RKO (cell line): ENCODE measurements around the gene CLEC20A.
A peak's percentile ranks its signal among the peaks of the same experiment; 100 is the strongest.

Source experiments
- DNase-seq: peaks from one replicate; pipeline ENCODE4 v3.0.0-alpha.2; 2016; ENCODE audit warnings: low spot score

The CLEC20A gene

DNA sequence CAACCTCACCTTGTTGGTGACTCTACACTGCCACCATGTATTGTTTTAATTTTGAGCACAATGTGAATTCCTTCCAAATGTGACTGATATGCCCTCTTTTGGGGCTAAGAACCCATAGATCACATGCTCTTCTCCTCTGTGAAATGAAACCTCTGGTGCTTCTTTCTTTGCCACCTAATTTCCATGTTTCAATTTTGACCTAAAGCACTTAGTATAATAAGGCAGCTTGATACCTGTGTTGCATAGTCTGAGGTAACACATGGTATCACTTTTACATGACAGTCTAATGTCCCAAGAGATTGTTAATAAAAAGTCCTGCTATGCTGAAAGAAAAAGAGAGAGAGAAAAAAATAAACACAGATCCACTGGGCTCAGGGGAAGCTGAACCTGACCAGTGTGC lies 24.2 kb downstream of the CLEC20A start:
- no peak for DNase-seq

- DNase-seq, result no peak
Measured at GRCh38 chr1:178470411-178470960, 26.3 kb downstream of the CLEC20A start.

DNA sequence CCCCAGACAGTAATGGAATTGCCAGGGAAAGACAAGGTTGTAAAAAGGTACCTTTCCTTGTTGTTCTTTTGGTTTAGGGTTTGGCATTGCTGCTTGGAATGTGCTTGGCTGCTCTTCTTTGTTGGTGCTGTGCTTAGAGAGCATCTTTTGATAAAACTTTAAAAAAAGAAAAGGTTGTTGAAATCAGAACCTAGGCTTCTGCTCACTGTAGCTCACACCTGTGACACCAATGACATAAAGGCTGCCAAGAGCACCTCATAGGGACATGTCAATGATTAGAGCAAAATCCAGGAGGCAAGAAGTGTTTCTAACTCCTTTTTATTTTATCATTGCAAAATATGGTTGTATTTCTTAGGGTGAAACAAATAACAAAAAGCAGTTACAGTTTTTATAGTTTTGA lies 28.9 kb downstream of the CLEC20A start:
- no peak for DNase-seq

GRCh38 chr1:178465011-178465410 lies 31.8 kb downstream of the CLEC20A start:
- peak; percentile 28 for DNase-seq

DNA sequence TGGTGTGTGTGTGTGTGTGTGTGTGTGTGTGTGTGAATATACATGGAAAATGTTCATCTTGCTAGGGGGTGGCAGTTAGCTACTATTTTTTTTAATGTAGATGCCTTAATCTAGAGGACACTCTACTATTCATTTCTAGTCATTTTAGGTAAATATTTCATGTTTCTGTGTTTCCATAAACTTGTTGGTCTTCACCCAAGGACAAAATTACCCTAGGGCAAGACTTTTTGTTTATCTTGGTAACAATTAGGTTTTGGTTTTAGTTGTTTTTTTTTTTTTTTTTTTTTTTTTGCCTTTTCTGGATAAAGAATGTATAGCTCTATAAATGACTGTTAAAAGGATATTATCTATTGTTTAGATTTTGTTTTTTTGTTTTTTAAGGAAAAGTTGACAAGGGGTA lies 32.2 kb downstream of the CLEC20A start:
- no peak for DNase-seq

DNA sequence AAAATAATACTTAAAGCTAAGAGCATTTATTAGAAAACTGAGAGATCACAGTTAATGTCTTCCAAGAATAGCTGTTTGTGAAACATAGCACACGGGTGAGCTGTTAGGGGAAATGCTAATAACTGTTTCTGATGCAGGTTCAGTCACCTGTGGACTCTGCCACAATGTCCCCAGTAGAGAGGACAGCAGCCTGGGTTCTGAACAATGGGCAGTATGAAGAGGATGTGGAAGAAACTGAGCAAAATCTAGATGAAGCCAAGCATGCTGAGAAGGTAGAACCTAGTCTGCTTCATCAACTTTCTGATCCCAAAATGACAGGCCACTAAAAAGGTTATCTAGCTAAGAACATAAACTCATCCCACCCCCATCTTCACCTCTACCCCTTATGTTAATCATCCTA lies 32.6 kb downstream of the CLEC20A start:
- no peak for DNase-seq

DNA sequence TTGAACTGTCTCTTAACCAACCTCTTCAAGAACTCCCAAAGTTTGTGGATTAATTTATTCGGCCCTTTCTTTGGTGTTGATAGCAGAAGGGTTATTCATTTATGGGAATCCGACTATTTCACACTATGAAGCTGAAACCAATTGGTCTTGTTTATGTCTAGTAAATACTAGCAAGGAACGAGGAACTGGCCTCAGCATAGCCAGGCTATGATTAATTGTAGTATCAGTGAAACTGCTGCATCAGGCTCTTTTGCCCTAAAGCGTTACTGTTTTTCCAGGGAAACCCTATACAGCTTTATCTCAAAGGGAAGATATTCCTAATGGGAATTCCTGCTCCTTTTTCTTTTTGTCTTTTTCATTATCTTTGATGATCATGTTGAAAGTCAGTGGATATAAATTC lies 35.1 kb downstream of the CLEC20A start:
- DNase-seq, result no peak

DNA sequence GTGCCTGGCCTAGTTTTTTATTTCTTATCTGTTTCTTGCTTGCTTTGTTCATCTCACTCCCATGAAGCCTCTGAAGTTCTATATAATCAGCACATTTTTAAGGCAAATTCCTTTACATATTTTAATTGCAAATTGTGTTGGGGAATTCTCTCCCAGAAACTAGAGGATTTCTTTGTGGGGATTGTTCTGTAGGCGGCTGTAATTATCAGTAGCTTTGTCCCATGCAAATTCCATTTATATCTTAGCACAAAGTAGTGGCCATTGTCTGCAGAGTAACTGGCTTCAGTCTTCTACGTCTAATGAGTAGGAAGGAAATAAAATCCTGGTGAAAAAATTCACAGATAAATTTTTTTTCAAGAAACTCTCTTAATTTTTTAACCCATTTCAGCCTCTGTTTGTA lies 35.7 kb downstream of the CLEC20A start:
- no peak for DNase-seq

DNA sequence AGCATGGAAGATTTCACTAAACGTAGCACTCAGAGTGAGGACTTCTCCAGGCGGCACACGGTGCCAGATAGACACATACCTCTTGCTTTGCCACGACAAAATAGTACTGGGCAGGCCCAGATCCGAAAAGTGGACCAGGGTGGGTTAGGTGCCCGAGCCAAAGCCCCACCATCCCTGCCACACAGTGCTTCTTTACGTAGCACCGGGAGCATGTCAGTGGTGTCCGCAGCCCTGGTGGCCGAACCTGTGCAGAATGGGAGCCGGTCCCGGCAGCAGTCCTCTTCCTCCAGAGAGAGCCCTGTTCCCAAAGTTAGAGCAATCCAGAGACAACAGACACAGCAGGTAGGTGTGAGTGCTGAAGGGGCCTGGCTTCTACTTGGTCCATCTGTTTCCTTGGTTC lies 38.6 kb downstream of the CLEC20A start:
- no peak for DNase-seq

GRCh38 chr1:178457651-178458050 lies 39.1 kb downstream of the CLEC20A start:
- DNase-seq, result no peak

GRCh38 chr1:178456472-178456871 lies 40.3 kb downstream of the CLEC20A start:
- no peak for DNase-seq

DNA sequence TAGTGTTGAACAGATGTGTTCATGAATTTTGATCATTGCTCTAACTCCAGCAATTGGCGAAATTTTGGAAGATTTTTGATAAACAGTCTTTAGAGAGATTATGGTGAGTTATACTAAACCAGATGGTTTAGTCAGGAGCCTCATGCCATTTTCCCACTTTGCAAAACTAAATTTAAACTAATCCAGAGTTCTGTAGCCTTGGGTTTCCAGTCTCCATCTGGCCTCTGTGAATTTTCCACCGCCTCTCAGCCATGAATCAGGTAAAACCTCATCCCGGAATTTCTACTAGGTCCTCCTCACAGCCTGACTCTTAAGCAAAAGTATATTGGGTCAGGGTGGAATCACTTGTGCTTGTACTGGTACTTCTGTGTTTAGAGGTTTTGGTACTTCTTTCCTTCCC lies 44.8 kb downstream of the CLEC20A start:
- DNase-seq, result no peak

DNA sequence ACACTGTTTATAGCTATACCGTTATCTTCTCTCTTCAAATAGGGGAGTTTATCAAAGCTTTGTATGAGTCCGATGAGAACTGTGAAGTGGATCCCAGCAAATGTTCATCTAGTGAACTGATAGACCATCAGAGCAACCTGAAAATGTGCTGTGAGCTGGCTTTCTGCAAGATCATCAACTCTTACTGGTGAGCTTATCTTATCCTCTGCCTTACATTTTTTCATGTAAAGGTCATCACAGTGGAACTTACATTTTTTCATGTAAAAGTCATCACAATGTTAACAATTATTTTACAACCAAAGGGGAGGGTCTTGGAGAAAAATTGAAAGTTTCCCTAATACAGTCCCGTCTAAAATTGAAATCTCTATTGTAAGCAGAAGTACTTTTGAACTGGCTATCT lies 45.2 kb downstream of the CLEC20A start:
- peak; percentile 25 for DNase-seq

- no peak for DNase-seq
Measured at GRCh38 chr1:178450871-178451270, 45.9 kb downstream of the CLEC20A start.

- no peak for DNase-seq
Measured at GRCh38 chr1:178442925-178443324, 53.8 kb downstream of the CLEC20A start.

DNA sequence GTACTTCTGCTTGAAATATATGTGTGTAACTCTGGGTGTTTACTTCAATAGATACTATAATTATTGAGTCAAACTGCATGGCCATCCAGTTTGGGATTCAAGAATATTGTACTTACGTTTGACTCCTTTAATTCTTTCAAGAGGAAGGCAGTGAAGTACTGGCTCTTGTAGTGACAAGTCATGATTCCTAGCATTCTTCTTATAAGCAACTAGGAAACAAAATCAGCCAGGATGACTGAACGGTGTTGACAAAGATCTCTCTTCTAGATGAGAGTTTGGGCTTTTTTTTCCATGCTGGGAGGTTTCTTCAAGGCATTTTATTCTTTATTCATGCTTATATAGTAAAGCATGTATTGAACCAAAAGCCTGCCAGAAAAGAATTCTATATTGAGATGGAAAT lies 58.3 kb downstream of the CLEC20A start:
- no peak for DNase-seq

GRCh38 chr1:178436899-178437298 lies 59.9 kb downstream of the CLEC20A start:
- no peak for DNase-seq

- no peak for DNase-seq
Measured at GRCh38 chr1:178434899-178435435, 61.8 kb downstream of the CLEC20A start.

GRCh38 chr1:178434360-178434759 lies 62.4 kb downstream of the CLEC20A start:
- peak; percentile 15 for DNase-seq
